HG03432 (cell line): ENCODE results near the gene PDE7B.

ENCODE experiments used
- ATAC-seq: cut with Tn5 transposase; IDR thresholded peaks from one replicate; pipeline ENCODE4 v1.9.1; 2021; ENCODE audit warnings: mild to moderate bottlenecking, moderate library complexity; ENCODE audit not compliant: unreplicated experiment

The PDE7B gene

DNA sequence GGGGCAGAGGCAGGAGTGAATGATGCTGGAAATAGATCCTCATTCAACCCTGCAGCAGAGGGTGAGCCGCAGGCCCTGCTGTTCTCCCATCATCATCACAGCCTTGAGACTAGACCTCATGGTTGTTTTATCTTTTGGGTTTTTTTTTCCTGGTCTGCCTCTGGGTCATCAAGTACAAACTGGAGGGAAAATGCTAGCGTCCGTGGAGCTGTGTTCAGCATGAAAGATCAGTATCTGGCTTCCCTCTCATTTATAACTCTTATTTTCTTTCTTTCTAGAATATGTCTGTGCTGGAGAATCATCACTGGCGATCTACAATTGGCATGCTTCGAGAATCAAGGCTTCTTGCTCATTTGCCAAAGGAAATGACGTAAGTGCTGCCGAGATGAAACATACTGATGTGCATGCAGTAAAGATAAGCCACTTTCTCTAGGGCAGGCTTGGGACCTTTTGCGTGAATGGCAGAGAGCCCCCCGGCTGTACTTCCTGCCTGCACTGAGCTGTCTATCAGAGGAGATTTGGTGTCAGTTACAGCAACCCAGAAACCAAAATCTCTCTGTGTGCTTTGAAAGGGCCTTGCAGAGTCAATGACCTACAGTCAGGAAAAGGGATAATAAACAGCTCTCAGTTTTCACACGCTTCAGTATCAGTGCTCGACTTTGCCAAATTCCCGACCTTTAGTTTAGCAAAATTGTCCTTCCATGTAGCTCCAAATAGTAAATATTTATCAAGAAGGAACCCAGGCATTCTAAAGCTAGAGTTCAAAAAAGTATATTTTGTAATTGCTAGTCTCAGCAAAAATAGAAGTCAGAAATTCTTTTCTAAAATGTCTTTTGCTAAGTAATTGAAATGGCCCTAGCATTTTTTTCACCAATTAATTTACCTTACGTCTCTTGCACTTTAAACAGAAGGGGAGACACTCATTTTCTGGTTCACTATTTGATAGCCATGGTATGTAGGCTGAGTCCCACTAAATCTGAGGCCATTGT, 322.3 kb downstream of the PDE7B start:
- no peak for ATAC-seq

DNA sequence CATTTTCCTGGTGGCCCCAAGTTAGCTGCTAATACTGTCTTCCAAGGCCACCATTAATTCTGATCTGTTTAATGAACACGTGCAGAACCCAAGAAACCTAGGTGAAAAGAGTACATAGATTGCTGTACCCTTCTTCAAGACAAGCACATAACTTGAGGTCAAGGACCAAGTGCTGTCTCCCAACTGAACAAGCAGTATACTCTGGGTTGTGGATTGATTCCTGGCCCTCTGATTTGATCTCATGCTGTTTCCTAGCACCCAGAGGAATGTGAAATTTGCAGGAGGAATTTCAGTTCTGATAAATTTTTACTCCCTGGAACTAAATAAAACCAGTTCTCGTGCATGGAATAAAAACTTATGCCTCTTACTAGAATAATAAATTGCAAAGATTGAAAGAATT, 323.0 kb downstream of the PDE7B start:
- ATAC-seq: no peak

DNA sequence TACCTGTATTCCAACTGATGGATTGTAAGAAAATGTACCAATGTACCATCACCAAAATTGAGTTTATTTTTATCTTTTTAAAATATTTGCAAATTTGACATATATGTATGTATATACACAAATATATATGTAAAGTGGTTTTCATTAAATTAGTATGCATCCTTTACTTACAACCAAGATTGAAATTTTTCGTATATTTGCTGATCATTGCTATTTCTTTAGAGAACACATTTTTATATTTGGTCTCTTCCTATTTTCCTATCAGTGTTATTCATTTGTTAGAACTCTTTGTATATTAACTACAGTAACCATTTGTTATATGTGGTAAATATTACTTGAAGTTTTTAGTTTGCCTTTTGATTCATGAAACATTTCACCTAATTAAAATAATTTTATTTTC, 324.4 kb downstream of the PDE7B start:
- no peak for ATAC-seq

DNA sequence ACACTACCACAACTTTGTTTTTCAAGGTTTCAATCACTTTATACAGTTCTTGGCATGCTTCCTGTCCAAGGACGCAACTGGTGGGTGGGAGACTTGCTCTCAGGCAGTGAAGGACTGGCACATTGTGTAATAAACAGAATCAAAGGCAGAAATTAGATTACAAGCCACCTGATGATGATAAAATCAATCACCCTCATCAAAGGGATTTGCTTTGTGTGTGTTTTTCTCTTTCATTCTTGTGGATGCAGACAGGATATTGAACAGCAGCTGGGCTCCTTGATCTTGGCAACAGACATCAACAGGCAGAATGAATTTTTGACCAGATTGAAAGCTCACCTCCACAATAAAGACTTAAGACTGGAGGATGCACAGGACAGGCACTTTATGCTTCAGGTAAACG, 327.2 kb downstream of the PDE7B start:
- no peak for ATAC-seq

DNA sequence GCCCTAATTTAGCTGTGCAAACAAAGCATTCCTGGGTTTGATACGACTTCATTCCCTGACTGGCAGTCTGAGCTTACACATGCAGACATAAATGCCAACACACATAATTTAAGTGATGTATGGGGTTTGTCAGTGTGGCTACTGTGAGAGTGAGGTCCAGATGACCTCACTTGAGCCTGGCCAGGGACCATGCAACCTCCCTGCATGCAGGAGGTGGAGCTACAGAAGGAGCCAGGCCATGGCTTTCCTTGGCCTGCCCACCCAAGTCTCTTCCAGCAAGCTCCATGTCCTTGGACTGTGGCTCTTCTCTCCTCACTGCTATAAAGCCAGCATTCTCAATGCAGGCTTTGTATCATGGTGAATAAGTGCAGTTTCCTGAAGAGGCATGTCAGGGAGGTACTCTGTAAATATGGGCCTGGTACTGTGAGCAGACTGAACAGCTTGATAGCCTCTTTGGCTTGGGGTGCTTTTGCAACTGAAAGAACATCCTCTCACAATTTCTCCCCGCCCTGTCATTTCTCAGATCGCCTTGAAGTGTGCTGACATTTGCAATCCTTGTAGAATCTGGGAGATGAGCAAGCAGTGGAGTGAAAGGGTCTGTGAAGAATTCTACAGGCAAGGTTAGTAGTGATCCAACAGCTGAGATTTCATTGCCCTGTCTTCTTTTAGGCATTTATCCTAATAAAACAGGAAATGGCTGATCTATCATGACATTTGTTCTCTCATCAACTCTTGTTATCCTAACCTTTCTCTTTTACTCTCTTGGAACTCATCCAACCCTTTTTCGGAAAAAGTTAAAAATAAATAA, 329.4 kb downstream of the PDE7B start:
- no peak for ATAC-seq

DNA sequence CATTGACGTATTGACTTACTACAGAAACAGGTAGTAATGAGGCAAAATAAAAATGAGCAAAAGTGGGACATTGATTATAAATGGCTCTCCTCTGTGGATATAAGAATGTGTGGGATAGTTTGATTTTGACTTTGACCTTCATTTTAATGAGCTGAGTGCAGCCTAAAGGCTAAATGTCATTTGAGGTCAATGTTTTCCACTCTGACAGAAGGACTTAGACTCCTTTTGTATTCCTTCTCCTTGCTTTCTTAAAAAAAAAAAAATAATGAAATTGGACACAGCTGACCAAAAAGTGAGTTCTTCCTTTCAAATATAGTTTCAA, 330.0 kb downstream of the PDE7B start:
- ATAC-seq: no peak

DNA sequence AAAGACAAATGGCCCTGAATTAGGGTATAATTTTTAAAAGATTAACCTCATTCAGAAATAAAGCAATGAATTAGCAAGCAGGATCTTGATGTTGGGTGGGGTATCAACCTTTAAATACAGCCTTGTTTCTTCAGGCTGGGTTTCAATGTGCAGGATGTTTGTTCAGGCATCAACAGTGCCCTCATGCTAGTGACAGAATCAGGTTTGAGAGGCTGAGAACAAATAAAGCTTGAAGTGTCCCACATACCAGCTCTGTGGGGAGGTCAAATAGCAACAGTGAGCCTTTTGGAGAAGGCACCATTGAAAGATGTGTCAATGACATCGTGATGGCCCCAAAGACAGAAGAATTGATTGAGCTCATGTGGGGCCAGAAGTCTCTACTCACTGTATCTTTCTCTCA, 330.4 kb downstream of the PDE7B start:
- no peak for ATAC-seq

DNA sequence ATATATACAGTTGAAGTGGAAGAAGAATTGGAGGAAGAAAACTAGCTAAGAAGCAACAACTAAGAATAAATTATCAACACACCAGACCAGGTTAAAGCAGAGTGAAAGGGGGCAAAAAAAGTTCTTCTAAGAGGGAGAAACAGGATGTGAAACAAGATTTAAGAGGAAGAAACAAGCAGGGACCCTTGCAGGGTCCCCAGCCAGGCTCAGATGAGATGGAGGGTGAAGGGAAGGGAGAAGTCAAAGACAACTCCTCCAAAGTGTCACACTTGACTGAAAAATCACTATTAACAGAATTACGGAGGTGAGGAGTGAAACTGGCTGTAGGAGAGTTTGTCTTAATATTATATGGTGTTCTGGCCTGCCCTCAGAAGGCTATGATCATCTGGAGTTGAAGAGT, 333.2 kb downstream of the PDE7B start:
- ATAC-seq: no peak

DNA sequence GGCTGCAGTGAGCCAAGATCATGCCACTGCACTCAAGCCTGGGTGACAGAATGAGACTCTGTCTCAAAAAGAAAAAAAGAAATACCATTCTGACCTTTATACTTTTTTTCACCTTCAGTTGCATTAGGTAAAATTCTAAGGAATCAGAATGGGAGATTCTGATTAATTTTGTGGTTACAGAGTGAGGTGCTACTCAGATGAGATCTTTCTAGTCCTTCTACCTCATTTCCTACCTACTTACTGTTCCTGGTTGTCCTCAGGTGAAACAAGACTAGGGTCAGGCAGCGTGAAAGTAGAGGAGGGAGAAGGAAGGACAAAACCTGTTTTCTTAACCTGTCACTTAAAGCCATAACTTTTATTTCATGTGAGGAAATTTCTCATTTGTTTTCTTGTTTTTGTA, 334.9 kb downstream of the PDE7B start:
- ATAC-seq: no peak

DNA sequence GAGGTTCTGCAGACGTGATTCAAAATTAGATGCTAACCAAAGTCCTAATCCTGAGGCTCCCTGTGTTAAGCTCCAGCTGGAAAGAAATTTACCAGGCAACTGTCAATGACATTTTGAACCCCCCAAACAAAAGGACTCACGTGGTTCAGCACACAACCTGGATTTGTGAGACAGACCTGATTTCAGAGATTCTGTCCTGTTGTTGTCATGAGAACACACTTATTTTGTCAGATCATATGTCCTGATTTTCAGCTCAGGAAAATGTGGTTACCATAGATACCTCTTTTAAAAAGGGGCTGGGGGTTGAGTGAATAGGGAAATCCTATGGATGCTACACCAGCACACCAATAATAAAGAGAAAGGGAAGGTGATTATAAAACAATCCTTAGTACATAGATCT, 337.0 kb downstream of the PDE7B start:
- no peak for ATAC-seq

DNA sequence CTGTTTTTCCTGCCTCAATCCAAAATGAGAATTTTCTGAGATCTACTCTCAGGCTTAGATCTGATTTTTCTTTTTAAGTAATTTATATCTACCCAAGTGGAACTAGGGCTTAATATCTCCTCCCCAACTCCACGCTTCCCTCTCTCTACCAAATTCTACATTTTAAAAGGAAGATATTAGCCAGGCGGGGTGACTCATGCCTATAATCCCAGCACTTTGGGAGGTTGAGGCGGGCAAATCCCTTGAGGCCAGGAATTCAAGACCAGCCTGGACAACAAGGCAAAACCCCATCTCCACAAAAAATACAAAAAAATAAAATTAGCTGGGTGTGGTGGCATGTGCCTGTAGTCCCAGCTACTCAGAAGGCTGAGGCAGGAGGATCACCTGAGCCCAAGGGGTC, 337.6 kb downstream of the PDE7B start:
- no peak for ATAC-seq

DNA sequence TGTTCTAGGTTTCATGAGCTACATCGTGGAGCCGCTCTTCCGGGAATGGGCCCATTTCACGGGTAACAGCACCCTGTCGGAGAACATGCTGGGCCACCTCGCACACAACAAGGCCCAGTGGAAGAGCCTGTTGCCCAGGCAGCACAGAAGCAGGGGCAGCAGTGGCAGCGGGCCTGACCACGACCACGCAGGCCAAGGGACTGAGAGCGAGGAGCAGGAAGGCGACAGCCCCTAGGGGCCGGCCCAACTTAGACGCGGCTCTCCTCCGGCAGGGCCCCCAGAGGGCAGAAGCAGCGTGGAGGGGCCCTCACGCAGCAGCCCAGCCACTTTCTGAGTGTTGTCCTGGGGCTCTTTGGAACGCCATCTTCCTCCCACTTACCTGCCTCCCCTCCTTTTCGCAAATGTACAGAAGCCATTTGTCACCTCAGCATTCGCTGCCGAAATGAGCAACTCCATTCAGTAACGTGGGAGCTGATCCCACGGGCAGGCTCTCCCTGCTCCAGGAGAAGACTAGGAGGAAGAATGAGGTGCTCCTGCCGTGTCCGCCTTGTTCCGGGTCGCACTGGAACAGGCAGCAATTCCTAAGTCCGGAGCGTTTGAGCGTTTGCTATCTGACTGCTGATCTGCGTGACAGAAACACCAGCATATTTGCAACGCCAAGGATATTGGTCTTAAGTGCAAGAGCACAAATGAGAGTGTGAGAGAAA, 340.3 kb downstream of the PDE7B start:
- no peak for ATAC-seq

DNA sequence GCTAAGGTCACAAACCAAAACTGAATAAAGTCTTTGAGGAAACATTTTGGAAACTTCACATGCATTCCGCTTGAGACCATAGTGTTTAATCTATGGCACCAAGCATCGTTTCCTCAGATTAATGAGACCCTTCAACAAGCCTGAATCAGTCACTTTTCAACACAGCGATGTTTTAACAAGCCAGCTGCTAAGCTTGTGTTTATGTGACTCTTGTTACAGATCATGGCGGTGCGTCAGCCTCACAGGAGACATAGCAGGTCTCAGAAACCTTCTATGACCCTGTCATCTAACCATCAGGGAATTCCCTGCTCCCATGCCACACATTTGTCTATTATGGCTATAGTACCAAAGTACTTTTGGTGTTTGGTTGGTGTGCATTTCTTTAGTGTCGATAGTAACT, 341.4 kb downstream of the PDE7B start:
- ATAC-seq: no peak

DNA sequence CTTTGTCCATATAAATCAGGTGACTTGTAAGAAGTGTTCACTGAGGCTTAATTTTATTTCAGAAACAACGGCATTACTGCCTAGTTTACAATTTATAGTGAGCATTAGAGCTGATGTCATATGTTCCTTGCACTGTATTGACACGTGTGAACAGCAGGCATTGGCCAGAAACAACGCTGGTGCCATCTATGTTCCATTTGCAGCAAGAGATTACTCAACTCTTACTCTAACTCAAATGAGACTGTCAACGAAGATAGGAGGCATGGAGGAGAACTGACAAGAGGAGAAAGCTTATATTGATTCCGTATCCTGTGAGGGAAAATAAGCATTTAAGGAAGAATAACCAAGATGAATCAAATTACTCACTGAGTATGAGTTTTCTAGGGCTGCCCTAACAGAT, 350.2 kb downstream of the PDE7B start:
- no peak for ATAC-seq

DNA sequence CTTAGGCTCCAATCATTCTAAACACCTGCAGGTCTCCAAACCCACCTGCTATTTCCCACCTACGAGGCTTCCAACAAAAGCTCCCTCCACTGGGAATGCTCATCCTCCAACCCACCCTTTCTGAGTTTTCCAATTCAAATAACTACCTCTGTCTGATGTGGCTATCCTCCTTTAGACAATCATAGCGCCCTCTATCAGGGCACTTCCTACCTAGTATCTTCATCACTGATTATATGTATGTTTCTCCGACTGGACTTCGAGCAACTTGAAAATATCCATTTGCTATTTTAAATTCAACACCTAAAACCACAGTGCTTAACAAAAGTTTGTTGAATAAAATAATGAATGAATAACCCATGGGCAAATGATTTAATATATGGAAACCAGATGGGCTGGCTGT, 357.3 kb downstream of the PDE7B start:
- no peak for ATAC-seq

DNA sequence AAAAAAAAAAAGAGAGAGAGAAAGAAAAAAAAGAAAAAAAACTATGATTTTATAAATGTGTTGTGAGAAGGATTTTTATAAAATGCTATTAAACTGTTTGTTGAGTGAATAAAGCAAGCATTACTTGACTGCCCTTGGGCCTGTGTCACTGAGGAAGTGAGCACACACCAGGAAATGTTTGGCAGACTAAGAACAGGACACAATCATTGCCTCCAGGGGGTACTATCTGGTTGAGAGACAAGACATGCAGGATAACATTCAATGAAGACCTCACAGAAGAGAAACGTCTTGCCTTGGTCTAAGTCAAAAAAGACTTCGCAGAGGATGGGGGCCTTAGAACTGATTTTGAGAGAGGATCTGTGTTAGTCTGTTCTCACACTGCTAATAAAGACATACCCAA, 358.0 kb downstream of the PDE7B start:
- no peak for ATAC-seq

DNA sequence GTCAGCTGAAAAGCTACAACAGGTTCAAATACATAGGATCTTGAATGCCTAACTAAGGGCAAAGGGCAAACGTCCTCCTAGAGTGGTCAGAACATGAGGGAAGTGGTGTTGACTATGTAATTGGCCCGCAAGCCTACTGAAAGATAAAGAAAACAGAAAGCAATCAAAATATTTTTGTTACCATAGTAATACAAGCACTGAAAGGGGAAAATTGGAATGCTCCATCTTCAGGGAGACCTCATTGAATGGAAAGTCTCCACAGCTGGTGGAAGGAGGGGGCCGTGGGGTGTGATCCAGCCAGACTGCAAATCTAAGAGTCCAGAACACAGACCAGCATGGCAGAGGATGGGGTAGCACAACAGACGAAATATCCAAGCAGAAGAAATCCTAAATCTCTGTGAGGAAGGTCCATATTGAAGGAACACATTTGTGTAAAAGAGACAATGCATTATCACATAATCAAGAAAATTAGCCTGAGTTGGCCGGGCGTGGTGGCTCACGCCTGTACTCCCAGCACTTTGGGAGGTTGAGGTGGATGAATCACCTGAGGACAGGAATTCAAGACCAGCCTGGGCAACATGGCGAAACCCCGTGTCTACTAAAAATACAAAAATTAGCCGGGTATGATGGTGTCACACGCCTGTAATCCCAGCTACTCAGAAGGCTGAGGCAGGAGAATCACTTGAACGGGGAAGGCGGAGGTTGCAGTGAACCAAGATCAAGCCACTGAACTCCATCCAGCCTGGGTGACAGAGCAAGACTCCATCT, 359.1 kb downstream of the PDE7B start:
- ATAC-seq: no peak

DNA sequence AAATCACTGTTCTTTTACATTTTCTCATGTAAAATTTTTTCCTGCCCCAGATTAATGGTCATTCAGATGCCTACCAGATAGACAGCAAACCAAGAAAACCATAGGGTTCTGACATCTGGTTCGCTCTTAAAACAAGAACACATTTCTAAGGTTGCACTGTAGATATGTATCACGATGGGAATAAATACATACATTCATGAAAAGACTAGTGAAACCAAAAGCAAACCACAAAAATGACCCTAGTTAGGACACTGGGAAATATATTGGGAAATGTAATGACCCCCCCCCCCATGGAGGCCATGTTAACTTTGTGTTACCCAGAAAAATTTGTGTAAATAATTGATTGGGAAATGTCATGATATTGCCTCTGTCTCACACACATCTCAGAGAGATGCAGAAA, 361.1 kb downstream of the PDE7B start:
- ATAC-seq: no peak

DNA sequence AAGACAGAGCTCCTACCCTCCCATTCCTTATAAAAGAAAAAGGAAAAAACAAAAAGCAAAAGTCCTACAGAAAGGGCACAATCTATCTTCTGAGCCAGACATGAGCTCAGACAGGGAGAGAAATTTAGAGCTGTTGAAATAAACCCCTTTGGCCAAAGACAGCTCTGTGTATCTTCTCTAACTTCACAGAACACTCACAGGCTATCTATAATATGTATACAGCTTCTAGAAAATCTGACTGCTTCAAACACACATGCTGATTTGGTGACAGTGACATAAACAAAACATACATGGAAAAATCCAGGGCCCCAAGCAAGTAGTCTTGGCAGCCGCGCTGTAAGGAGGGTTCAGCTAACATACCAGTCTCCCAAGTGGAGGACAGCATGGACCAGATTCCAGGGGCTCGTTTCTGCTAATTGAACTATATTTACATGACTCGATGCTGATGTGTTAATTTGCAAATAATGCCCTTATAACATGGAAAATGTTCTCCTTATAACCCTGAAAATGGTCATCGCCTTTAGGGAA, 361.6 kb downstream of the PDE7B start:
- no peak for ATAC-seq

DNA sequence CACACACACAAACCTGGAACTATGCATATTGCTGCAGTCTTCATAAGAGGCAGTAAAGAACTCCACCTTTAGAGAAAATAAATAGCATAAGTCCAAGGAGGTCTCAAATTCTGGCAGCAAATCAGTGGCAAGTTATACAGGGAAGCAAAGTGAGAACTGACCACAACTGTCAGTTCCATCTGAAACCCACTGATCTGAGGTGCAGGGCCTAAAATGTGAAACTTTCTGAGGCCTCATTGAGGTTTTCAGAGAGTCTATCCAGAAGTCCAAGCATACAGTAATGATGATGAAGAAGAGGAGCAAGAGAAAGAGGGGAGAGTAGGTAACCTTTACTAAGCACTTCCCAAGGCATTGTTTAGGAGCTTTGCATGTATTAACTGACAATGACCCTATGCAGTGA, 362.4 kb downstream of the PDE7B start:
- ATAC-seq: no peak
